Activated CD4-positive, alpha-beta T cell treated with anti-CD3 and anti-CD28 coated beads for 48 hours (primary cell): ENCODE measurements around the gene IL36B.

Source experiments
- DNase-seq: peaks from one replicate; pipeline ENCODE4 v3.0.0-alpha.2; 2020

The IL36B gene

GRCh38 chr2:113005030-113005509 lies 47.6 kb downstream of the IL36B start, which contains the start of gene IL36A:
IL36A (plus strand) TSS chr2:113005459; CDS start chr2:113005872, 413 bp downstream.
- no peak for DNase-seq

GRCh38 chr2:113002677-113003076 lies 50.0 kb downstream of the IL36B start:
- no peak for DNase-seq

GRCh38 chr2:113000436-113000835 lies 52.2 kb downstream of the IL36B start:
- no peak for DNase-seq

- no peak for DNase-seq
Observed at GRCh38 chr2:112997151-112997550, 55.5 kb downstream of the IL36B start.

GRCh38 chr2:112996635-112997034 lies 56.0 kb downstream of the IL36B start:
- peak; percentile 67 for DNase-seq

GRCh38 chr2:112995346-112995920 lies 57.2 kb downstream of the IL36B start:
- DNase-seq: peak; percentile 26

DNA sequence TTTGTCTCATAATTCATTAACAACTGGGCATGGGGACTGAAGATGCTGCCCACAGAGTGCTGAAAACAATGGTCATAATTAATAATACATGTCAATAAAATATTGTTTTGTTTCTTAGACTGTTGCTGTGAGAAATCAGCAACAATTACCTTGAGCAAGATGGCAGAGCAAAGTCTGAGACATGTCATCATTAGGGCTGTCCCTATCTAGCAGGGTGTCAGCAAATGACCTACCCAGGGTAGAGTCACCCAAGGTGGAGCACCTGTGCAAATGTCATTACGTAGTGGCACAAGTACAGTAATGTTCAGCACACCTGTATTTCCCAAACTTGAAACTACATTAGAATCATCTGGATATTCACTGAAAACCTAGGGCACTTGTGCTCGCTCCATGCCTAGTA lies 58.0 kb downstream of the IL36B start:
- DNase-seq: no peak

DNA sequence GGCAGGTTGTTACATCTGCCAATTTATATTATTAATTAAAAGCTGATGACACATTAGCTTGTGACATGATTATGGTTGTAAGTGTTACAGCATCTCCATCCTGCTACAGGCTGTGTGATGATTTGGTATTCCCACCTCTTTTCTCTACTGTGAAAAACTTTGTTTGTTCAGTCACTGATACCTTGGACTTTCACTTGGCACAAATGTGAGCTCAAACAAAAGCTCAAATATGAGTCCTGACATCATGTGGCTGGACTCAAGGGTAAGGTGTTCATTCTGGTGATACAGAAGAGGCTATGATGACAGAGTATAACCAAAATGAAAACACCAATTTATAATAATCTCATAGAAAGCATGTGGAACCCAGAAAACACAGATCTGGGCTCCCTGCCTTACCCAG lies 58.8 kb downstream of the IL36B start:
- no peak for DNase-seq

DNA sequence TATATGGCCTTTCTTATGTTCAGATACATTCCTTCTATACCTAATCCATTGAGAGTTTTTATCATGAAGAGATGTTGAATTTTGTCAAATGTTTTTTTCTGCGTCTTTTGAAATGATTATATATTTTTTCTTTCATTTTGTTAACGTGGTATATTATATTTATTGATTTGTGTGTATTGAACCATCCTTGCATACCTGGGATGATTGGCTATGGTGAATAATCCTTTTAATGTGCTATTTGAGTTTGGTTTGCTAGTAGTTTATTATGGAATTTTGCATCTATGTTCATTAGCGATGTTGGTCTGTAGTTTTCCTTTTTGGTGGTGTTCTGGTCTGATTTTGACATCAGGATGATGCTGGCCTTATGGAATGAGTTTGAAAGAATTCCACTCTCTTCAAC lies 63.1 kb downstream of the IL36B start:
- DNase-seq: no peak

DNA sequence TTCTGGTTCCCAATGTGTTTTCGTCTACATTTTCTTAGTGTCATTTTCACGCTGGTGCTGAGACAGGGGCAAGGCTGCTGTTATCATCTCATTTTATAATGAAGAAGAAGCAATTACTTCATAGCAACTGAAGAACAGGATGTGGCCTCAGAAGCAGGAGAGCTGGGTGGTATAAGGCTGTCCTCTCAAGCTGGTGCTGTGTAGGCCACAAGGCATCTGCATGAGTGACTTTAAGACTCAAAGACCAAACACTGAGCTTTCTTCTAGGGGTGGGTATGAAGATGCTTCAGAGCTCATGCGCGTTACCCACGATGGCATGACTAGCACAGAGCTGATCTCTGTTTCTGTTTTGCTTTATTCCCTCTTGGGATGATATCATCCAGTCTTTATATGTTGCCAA lies 67.6 kb downstream of the IL36B start:
- DNase-seq: peak; percentile 29

GRCh38 chr2:112980537-112980936 lies 72.1 kb downstream of the IL36B start:
- no peak for DNase-seq

GRCh38 chr2:112979731-112980130 lies 72.9 kb downstream of the IL36B start:
- DNase-seq: no peak

DNA sequence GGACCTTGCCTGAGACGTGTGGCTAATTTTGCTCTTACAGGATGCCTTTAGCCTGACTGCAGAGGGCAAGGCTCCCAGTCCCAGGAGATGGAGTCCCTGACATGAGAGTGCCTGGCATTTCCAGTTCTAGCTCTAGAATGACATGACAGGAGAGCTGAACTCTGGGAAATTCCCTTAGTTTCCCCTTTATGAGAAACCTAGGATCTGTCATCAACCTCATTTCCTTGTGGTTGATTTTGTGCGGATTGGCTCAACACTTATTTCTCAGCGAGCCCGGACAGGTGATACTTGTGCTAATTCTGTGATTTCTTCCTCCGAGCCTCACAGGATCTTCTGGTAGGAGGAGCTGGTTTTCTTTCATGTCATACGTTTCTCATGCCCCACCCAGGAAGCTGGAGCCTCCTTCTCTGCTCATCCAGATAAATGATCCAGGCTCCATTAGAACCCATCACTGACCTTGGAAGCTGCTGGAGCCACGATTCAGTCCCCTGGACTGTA lies 75.1 kb downstream of the IL36B start, which contains the start of gene IL36G:
IL36G (plus strand) TSS at position 448 of the 498 bp plus-strand sequence. CDS start 633 bp downstream, outside the sequence.
- DNase-seq: no peak
